Prostate gland (tissue), 2 donors: ENCODE results near the gene ABCC8.

Experiments
- CTCF ChIP-seq, 4 experiments: fragments of 200-600 bp in 2 of 4; fragments of 450-650 bp in 2 of 4; sonication (generic) in 2 of 4; IDR thresholded peaks; 1 replicate in 3 of 4; 2 replicates in 1 of 4; pipeline ENCODE4 v1.5.1; 2016 to 2019; ENCODE audit warnings: antibody characterized with exemption in 4 of 4, mild to moderate bottlenecking in 2 of 4, moderate library complexity in 2 of 4
- POLR2A ChIP-seq: fragments of 450-650 bp; IDR thresholded peaks from one replicate; pipeline ENCODE4 v1.6.1; 2016; ENCODE audit warnings: antibody characterized with exemption, mild to moderate bottlenecking
- POLR2AphosphoS5 ChIP-seq: sonication (generic); formaldehyde crosslinking; IDR thresholded peaks from one replicate; pipeline ENCODE4 v1.6.1; 2017; ENCODE audit warnings: antibody characterized with exemption

DNA sequence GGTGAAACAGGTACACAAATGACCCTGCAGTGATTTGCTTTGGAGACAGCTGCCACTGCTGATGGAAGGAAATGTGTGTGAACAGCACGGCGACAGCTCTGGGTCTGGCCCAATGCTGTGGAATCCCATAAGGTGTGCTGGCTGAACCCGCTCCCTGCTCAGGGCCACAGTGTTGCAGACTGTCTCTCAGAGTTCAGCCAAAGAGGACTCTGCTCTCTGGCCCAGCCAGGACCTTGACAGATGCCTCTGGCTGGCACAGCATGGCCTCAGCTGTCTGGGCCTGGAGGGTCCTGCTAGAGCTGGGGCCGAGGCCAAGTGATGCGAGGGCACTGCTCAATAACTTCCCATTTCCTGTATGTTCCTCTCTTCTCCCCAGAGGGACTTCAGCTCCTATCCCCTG is 5.3 kb upstream of the ABCC8 start:
- TF ChIP-seq CTCF (IDR thresholded peaks at IDR 0.05) (no peak), POLR2A (no peak), POLR2AphosphoS5 (no peak)
